ENCODE results near the gene SRRM3. TPM values are rescaled to one million over a fixed set of nuclear protein-coding genes. Genes with fewer than 3 reads are reported as not detected.

Gene SRRM3
- total RNA-seq, 1 experiment from 2014 or later = 1.7 TPM

DNA sequence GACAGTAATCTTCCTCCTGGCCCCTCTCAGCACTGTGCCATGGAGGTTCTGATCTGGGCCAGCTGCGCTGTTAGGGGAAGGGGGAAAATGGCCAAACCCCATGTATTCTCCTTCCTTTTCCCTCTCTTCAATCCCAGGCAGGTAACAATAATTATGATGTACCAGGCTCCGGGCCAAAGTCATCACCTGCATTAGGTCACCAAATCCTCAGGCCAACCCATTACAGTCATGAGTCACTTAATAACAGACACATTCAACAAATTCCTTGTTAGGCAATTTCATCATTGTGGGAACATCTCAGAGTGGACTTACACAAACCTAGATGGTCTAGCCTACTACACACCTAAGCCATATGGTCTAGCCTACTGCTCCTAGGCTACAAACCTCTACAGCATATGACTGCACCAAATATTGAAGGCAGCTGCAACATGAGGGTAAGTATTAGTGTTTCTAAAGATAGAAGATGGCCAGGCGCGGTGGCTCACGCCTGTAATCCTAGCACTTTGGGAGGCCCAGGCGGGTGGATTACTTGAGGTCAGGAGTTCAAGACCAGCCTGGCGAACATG, 98.6 kb downstream of the SRRM3 start:
- no peak overlapping the region for H3K27ac Mint-ChIP-seq (ENCODE audit: unreplicated experiment)
- intact Hi-C loops (cut with micrococcal nuclease; ENCODE audit: unreplicated experiment) = no loop called here

DNA sequence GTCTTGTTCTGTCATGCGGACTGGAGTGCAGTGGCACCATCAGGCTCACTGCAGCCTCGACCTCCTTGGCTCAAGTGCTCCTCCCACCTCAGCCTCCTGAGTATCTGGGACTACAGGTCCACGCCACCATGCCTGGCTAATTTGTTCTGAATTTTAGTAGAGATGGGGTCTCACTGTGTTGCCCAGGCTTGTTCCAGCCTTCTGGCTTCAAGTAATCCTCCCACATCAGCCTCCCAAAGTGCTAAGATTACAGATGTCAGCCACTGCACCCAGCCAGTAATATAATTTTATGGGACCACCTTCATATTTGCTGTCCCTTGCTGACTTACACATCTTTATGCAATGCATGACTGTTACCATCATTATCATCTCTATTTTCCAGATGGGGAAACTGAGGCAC, 99.3 kb downstream of the SRRM3 start:
- Mint-ChIP-seq H3K4me3 (ENCODE audit: unreplicated experiment) (no peak overlapping the region), H3K36me3 (ENCODE audit: insufficient read depth, unreplicated experiment) (peaks cover 7% of the 10 kb centered on the region), H3K4me1 (ENCODE audit: low read depth, unreplicated experiment) (peaks cover 6% of the 10 kb centered on the region), H3K9me3 (ENCODE audit: unreplicated experiment) (no peaks in the 10 kb centered on the region), H3K27me3 (ENCODE audit: insufficient read depth, unreplicated experiment) (no peaks in the 10 kb centered on the region), H3K27ac (ENCODE audit: unreplicated experiment) (no peak overlapping the region)
- no TSS peak for BruUV-seq (replicated peaks)
- no peak for DNase-seq
- TF ChIP-seq, protein P1, sequence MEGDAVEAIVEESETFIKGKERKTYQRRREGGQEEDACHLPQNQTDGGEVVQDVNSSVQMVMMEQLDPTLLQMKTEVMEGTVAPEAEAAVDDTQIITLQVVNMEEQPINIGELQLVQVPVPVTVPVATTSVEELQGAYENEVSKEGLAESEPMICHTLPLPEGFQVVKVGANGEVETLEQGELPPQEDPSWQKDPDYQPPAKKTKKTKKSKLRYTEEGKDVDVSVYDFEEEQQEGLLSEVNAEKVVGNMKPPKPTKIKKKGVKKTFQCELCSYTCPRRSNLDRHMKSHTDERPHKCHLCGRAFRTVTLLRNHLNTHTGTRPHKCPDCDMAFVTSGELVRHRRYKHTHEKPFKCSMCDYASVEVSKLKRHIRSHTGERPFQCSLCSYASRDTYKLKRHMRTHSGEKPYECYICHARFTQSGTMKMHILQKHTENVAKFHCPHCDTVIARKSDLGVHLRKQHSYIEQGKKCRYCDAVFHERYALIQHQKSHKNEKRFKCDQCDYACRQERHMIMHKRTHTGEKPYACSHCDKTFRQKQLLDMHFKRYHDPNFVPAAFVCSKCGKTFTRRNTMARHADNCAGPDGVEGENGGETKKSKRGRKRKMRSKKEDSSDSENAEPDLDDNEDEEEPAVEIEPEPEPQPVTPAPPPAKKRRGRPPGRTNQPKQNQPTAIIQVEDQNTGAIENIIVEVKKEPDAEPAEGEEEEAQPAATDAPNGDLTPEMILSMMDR (IDR thresholded peaks at IDR 0.05; ENCODE audit: insufficient read depth in 1 of 2, low read depth in 1 of 2, low read length in 1 of 2, severe bottlenecking in 1 of 2, unreplicated experiment in 1 of 2) = no peak
- no peak overlapping the region for H3K4me3 ChIP-seq (ENCODE audit: low read depth, low read length)
- no peaks in the 10 kb centered on the region for H3K27me3 ChIP-seq (replicated peaks; ENCODE audit: control insufficient read depth, insufficient read depth, low read length)
- H3K36me3 ChIP-seq (ENCODE audit: control insufficient read depth, insufficient read depth, low read length) = no peaks in the 10 kb centered on the region
- no peaks in the 10 kb centered on the region for H3K9me3 ChIP-seq
- CTCF ChIA-PET = no interaction called here
- intact Hi-C loops (cut with micrococcal nuclease; ENCODE audit: unreplicated experiment) = no loop called here
- POLR2A ChIA-PET = no interaction called here
- H3K4me1 ChIP-seq = peaks cover 18% of the 10 kb centered on the region

More for the DNA sequence above, 98.6 kb downstream of the SRRM3 start:
- TF ChIP-seq, protein P1 (IDR thresholded peaks at IDR 0.05; ENCODE audit: insufficient read depth in 1 of 2, low read depth in 1 of 2, low read length in 1 of 2, severe bottlenecking in 1 of 2, unreplicated experiment in 1 of 2) = no peak
- BruUV-seq (replicated peaks) = no TSS peak
- DNase-seq = no peak
- Histone ChIP-seq H3K27me3 (replicated peaks; ENCODE audit: control insufficient read depth, insufficient read depth, low read length) (no peaks in the 10 kb centered on the region), H3K36me3 (ENCODE audit: control insufficient read depth, insufficient read depth, low read length) (no peaks in the 10 kb centered on the region), H3K9me3 (no peaks in the 10 kb centered on the region), H3K4me3 (ENCODE audit: low read depth, low read length) (no peak overlapping the region), H3K4me1 (peaks cover 18% of the 10 kb centered on the region)
- Mint-ChIP-seq H3K36me3 (ENCODE audit: insufficient read depth, unreplicated experiment) (peaks cover 7% of the 10 kb centered on the region), H3K4me3 (ENCODE audit: unreplicated experiment) (no peak overlapping the region), H3K27me3 (ENCODE audit: insufficient read depth, unreplicated experiment) (no peaks in the 10 kb centered on the region), H3K4me1 (ENCODE audit: low read depth, unreplicated experiment) (peaks cover 6% of the 10 kb centered on the region), H3K9me3 (ENCODE audit: unreplicated experiment) (no peaks in the 10 kb centered on the region)
- POLR2A ChIA-PET = no interaction called here
- CTCF ChIA-PET = no interaction called here

DNA sequence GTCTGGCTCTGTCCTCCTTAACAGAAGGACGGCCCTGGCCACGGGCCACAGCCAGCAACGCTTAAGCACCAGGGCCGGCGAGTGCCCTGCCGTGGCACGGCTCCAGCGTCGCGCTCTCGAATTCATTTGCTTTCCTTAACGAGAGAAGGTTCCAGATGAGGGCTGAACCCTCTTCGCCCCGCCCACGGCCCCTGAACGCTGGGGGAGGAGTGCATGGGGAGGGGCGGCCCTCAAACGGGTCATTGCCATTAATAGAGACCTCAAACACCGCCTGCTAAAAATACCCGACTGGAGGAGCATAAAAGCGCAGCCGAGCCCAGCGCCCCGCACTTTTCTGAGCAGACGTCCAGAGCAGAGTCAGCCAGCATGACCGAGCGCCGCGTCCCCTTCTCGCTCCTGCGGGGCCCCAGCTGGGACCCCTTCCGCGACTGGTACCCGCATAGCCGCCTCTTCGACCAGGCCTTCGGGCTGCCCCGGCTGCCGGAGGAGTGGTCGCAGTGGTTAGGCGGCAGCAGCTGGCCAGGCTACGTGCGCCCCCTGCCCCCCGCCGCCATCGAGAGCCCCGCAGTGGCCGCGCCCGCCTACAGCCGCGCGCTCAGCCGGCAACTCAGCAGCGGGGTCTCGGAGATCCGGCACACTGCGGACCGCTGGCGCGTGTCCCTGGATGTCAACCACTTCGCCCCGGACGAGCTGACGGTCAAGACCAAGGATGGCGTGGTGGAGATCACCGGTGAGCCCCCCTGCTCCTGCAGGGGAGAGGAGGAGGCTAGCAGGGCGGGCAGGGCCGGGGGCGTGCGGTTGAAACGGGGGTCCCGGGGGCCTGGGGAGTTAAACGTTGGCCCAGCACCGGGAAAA, 100.9 kb downstream of the SRRM3 start, which contains the start of gene HSPB1:
Gene HSPB1 (plus strand): TSS at position 327 of the 855 bp plus-strand sequence. CDS start 40 bp downstream, at position 367.
- Mint-ChIP-seq H3K36me3 (ENCODE audit: insufficient read depth, unreplicated experiment) (peaks cover 7% of the 10 kb centered on the region), H3K27ac (ENCODE audit: unreplicated experiment) (peak within 1 kb of the TSS; percentile 77), H3K4me1 (ENCODE audit: low read depth, unreplicated experiment) (peaks cover 6% of the 10 kb centered on the region), H3K27me3 (ENCODE audit: insufficient read depth, unreplicated experiment) (no peaks in the 10 kb centered on the region), H3K9me3 (ENCODE audit: unreplicated experiment) (no peaks in the 10 kb centered on the region), H3K4me3 (ENCODE audit: unreplicated experiment) (peak within 1 kb of the TSS; percentile 91)
- peak within 1 kb of the TSS; percentile 77 for H3K4me3 ChIP-seq (ENCODE audit: low read depth, low read length)
- BruUV-seq (replicated peaks) = TSS peak; percentile 90
- peak; percentile 82 to 86 for DNase-seq
- CTCF ChIA-PET = interaction anchor here (1.4 to 2.2 kb wide), 2 partner anchors 10 to 11 kb away, joined by 5 to 13 read pairs; no protein-coding TSS in a partner anchor
- intact Hi-C loops (cut with micrococcal nuclease; ENCODE audit: unreplicated experiment) = loop anchor here (1.0 kb wide), 2 partner anchors 11 to 12 kb away; no protein-coding TSS in a partner anchor
- no peaks in the 10 kb centered on the region for H3K9me3 ChIP-seq
- no peaks in the 10 kb centered on the region for H3K36me3 ChIP-seq (ENCODE audit: control insufficient read depth, insufficient read depth, low read length)
- peaks cover 18% of the 10 kb centered on the region for H3K4me1 ChIP-seq
- TF ChIP-seq, protein P1 (IDR thresholded peaks at IDR 0.05; ENCODE audit: insufficient read depth in 1 of 2, low read depth in 1 of 2, low read length in 1 of 2, severe bottlenecking in 1 of 2, unreplicated experiment in 1 of 2) = no peak
- POLR2A ChIA-PET = no interaction called here
- H3K27me3 ChIP-seq (replicated peaks; ENCODE audit: control insufficient read depth, insufficient read depth, low read length) = no peaks in the 10 kb centered on the region

All from Caco-2 (cell line).